Stimulated activated CD4-positive, alpha-beta T cell treated with anti-CD3 and anti-CD28 coated beads, Interleukin-2, amount 100 ng/mL, for 4 hours (primary cell): ENCODE measurements around the gene MYF5.

ENCODE experiments used
- DNase-seq: peaks from one replicate; pipeline ENCODE4 v3.0.0-alpha.2; 2020; ENCODE audit warnings: low read depth

MYF5 gene

GRCh38 chr12:80707830-80708258, 8.9 kb upstream of the MYF5 start:
- no peak for DNase-seq

- no peak for DNase-seq
Observed at GRCh38 chr12:80708259-80708974, 8.3 kb upstream of the MYF5 start.

GRCh38 chr12:80708975-80709328, 7.8 kb upstream of the MYF5 start:
- no peak for DNase-seq

DNA sequence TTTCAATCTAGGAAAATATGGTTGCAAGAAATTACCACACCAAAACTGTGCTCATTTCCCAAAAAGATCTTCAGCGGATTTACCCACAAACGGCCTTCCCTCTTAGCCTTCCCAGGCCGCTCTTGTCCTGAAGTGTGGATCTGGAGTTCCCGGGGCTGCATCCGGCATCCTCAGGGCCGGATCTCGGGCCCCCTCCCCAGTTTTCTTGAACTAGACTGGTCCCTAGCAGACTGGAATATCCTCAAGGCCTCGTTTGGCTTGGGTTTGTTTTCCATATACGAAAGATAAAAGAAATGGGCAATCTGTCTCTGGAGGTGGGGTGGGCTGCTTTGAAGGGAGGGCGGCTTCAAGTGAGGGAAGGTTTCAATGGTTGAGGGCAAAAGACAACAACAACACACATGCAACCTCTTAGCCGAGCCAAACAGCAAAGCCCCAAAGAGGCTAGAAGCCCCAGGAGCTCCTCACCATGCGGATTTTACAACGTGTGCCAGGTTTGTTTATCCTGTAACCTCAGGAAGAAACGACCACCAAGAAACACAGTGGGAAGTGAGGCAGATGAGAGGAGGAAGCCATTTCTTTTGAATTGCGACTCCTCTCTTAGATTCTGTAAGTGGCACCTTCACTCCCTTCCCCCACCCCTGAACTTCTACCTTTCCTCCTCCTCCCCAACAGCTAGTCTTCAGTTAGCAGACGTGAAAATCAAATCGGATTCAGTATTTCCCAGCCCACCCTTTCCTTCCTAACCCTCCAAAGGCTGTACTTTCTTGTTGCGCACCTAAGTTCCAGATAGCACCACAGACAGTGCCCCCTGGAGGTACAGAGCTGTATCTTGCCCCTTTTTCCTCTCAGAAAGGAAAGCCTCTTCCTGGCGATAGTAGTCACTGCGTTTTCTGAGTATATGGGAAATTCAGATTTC, 6.6 kb upstream of the MYF5 start:
- no peak for DNase-seq

DNA sequence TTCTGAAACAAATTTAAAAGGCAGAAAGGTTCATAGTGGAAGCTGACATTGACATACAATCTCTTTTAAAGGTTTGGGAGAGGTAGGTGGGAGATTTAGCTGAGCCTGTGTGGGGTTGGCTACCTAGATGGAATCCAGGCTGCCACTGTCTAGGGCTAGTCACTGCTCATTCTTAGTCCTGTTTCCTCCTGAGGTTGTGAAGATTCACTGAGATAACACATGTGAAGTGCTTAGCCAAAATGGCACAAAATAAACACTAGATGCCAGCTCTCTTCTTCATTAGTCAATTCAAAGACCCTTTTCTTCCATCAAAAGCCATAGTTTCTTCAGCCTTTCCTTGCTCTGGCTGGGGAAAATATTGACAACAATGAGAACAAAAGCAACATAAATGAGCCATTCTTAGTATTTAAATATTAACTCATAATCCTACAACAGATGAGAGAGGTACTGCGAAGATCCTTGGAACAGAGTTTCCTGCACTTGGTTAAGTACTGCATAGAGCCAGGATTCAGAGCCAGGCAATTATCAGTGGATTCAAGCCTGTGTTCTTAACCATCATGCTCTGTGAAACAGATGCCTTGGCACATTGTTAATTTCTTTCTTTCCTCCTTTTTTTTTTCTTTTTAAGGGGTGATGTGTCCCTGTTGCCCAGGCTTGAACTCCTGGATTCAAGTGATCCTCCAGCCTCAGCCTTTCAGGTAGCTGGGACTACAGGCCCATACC, 5.8 kb upstream of the MYF5 start:
- no peak for DNase-seq

DNA sequence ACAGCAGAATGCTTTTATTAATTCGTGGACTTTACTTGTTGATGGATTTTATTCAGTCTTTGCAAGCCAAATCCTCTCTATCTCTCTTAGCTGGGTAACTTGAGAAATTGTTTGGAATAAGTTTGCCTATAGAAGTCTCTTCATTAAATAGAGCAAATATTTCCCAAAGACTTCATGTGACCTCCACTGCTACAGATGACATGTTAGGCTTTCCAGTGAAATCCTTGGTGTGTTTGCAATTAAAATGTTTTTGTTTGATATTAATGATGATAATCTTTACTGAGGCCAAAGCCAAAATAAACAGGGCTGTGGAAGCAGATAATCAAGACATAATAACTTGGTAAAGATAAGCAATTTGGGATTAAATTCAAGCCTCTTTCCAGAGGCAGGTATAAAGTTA, 4.8 kb upstream of the MYF5 start:
- no peak for DNase-seq

- DNase-seq = no peak
Observed at GRCh38 chr12:80712866-80713265, 3.8 kb upstream of the MYF5 start.

DNA sequence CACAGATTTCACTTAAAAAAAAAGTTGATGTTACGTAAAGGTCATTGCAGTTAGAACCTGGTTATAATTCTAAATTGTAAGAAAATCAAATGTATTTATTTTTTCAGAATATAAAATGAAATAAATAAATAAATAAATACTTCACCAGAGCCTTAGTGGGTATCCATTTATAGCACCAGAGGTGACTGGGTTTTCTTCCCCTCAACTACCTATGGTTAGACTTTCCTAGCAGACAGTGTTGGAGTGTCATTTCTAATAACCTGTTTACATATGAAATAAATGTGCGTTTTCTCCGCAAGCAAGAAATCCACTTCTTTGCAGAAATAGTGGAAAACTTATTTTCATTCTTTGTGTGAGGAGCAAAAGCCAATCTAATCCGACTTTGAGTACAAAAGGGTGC, 3.3 kb upstream of the MYF5 start:
- DNase-seq = no peak

DNA sequence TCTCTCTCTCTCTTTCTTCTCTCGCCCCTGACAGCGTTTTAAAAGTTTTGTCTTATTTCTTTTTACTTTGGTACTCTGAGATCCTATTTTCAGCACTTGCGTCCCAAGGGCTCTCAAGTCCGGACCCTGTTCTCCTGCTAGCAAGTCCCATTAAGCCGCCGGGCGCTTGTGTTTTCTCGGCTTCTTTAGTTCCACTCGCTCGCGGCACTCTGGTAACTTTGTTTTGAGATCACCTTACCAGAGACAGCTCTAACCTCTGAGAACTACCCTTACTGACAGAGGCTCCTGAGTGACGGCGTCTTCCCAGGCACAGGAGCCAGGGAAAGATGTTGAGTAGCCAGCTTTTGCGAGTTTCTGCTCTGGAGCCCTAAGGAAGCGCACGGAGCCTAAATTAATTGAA, 2.7 kb upstream of the MYF5 start:
- no peak for DNase-seq

- DNase-seq = no peak
Observed at GRCh38 chr12:80714846-80715245, 1.9 kb upstream of the MYF5 start.

GRCh38 chr12:80715713-80716249, 931 bp upstream of the MYF5 start:
- DNase-seq = no peak

- DNase-seq = no peak
Observed at GRCh38 chr12:80717856-80718255, 1.1 kb downstream of the MYF5 start.

DNA sequence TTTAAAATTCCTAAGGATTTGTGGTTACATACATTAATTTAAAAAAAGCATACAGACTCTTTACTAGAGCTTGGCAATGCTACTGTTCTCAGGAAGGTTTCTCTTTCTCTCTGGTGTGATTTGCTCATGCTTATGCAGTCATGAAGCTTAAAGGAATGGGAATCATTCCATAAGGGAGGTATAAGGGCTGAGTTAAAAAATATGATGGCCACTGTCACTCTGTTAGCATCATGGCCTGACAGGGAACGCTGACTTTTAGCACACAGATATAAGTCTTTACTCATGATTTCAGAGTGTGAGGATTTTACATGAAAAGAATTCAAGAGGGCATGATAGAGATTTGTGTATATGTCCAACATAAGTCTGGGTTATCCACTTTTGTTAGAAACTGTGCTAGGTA, 3.8 kb downstream of the MYF5 start:
- DNase-seq = no peak

GRCh38 chr12:80721326-80721725, 4.6 kb downstream of the MYF5 start:
- DNase-seq = no peak

DNA sequence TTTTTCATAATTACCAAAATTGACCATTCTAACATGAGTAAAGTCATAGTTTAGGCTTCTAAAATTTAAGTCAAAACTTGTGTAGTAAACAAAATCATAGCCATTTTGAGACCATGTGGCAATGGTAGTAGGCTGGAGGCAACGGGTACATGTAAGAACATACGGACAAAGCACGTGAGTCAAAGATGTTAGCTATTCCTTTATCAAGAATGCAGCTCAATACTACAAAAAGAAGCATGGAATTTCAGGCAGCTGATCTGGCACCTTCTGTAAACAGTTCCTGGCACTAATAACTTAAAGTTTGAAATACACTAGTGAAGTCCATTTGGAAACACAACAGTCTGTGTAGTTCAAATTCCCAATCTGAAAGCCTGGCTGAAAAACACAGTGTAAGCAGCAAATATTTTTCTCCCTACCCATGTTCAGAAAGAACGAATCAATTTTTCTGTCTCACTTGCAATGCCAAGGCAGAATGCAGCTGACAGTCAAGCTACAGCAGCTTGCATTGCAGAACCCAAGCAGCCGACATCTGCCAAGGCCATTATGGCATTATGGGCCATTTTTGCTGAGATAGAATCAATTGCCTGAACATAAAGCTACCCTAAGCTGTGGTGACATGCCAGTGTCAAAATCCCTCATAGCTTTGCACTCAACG, 29.3 kb downstream of the MYF5 start:
- DNase-seq = no peak

GRCh38 chr12:80747800-80748199, 31.1 kb downstream of the MYF5 start:
- DNase-seq = no peak

DNA sequence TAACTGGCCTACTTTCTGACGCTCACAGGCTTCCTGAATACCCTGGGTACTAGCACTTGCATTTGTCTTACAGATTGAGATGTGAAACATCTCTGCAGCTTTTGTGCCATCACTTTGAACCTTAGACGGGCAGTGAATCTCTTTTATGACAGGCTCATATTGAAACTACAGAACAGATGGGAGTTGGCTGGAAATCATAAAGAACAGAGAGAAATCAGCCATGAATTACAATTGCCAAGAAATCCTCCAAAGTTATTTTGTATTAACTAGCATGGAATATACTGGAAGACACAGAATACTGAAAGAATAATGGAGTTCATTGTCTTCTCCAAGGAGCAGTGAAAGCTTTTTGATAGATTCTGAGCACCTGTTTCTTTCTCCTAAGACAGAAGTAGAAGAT, 32.7 kb downstream of the MYF5 start:
- DNase-seq = no peak

DNA sequence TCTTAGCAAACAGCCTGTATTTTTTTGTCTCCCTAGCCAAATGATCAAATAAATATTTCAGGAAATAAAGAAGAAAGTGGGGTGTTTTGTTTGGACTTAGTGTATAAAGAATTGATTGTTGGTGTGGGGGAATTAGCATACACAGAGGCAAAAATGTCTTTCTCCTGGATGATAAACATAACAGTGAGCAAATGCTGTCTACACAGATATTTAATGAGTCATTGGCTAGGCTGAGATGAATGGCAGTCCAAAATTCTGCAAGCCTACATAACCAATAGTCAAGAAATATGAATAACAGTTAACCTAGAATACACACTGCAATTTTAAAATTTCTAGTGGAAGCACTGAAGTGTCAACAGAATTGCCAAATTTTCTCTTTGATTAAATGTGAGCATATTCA, 35.8 kb downstream of the MYF5 start:
- no peak for DNase-seq

GRCh38 chr12:80754274-80754673, 37.6 kb downstream of the MYF5 start:
- no peak for DNase-seq

DNA sequence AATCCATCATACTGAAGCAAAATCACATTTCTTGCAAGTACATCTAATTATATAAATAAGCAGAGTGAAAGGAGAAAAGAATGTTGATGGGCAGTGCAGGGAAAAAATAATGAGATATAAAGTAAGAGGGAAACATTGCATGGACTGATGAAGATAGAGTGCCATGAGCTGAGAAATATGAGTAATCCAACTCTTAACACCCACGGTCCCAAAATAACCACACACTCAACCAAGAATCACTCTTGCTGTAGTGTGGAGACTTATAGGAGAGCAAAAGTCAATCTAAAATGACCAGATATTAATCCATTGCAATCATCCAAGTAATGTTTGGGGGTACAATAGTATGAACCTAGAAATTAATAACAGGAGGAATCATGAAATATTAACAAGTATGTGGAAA, 40.2 kb downstream of the MYF5 start:
- DNase-seq = no peak

DNA sequence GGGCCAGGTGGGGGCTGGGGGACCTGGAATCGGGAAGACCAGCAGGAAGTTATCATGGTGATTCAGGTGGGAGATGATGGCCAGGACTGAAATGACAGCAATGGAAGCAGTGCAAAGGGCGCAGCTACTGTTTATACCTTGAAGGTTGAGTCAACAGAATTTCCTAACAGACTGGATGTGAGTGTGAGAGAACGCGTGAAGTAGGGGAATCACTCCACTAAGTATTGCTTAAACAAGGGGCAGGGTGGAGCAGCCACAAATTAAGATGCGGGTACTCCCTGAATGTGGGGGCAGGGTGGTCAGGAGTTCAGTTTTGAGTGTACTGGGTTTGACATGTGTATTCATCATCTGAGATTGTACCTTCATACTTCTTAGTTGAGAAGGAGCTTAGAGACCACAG, 45.1 kb downstream of the MYF5 start:
- no peak for DNase-seq

DNA sequence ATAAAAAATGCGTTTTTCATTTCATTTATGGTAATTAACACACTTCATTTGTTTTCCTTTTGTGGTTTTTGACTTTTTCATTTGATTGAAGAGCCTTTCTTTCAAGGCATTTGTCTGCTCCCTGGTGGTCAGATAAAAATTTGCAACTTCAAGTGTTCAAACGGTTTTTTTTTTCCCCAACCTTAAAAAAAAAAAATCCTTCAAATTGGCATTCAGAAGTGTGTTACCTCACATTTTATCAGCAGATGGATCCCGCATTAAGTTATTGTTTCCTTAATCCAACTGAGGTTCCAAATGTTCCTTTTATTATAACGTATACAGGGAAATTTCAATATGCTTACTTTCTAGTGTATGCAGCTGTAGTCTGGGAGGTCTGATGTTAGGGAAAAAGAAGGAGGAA, 47.2 kb downstream of the MYF5 start:
- no peak for DNase-seq
